Esophagus squamous epithelium (tissue), 5 donors: ENCODE results near the gene NDUFA6. TPM values are rescaled to one million over a fixed set of nuclear protein-coding genes. Genes with fewer than 3 reads are reported as not detected.
"Not testable (repeated sequence)": the region's sequence is repeated elsewhere in the genome, so short reads cannot be mapped to it uniquely, and the experiment has no call there.

ENCODE experiments used
- DNase-seq: peaks from one replicate; lab custom pipeline; 2025; lab: John Stamatoyannopoulos, UW
- H3K27ac ChIP-seq, 4 donors: fragments of 200-600 bp; sonication (generic); one replicate each; pipeline ENCODE4 v1.5.1; 2016 to 2019; ENCODE audit warnings: mild to moderate bottlenecking in 1 of 4
- H3K27me3 ChIP-seq, 4 donors: fragments of 200-600 bp; sonication (generic); 1 replicate in 3 of 4; 2 replicates in 1 of 4; pipeline versions ENCODE4 v1.5.1 to v1.6.0; 2017 to 2021; ENCODE audit warnings: antibody characterized with exemption in 1 of 4
- H3K36me3 ChIP-seq, 3 donors: fragments of 200-600 bp; sonication (generic); one replicate each; pipeline ENCODE4 v1.5.1; 2016 to 2019
- H3K4me1 ChIP-seq, 3 donors: fragments of 200-600 bp; sonication (generic); one replicate each; pipeline ENCODE4 v1.5.1; 2017 to 2019
- H3K4me3 ChIP-seq, 4 donors: fragments of 200-600 bp; sonication (generic); 1 replicate in 3 of 4; 2 replicates in 1 of 4; pipeline ENCODE4 v1.5.1; 2016 to 2019; ENCODE audit warnings: mild to moderate bottlenecking in 2 of 4, moderate library complexity in 1 of 4
- H3K9me3 ChIP-seq, 3 donors: fragments of 200-600 bp; sonication (generic); one replicate each; pipeline ENCODE4 v1.5.1; 2016 to 2019
- POLR2A ChIP-seq, 4 donors: fragments of 450-650 bp; IDR thresholded peaks; one replicate each; pipeline ENCODE4 v1.6.1; 2017; ENCODE audit warnings: antibody characterized with exemption in 4 of 4, mild to moderate bottlenecking in 4 of 4, moderate library complexity in 3 of 4
- WGBS, 2 donors: methylation state at CpG; one replicate each; pipeline ENCODE4 v1.1.5; 2018; 5-methylcytosine and 5-hydroxymethylcytosine counted together
- intact Hi-C: fragments of 100-400 bp; cut with DNase I; formaldehyde crosslinking; loops from one replicate; pipeline ENCODE4 v1.15.0; 2022
- total RNA-seq, 4 donors: library from RNA; depleted of rRNA; stranded (reverse); fragments of >200 nt; gene quantifications; one replicate each; pipeline ENCODE4 v1.1.0, GENCODE V29; 2016
- TF ChIP-seq, protein P1 (sequence below), 6 experiments: fragments of 450-650 bp in 4 of 6; fragments of 200-600 bp in 2 of 6; sonication (generic) in 2 of 6; IDR thresholded peaks; one replicate each; pipeline ENCODE4 v1.5.1; 2016 to 2019; ENCODE audit warnings: antibody characterized with exemption in 6 of 6, mild to moderate bottlenecking in 4 of 6, moderate library complexity in 4 of 6
- donor health status: DM: yes; HTN: yes; CAD: no.

Gene NDUFA6
- total RNA-seq, 4 donors from 2014 or later, result 65.0 to 72.4 (median 67.1) TPM

DNA sequence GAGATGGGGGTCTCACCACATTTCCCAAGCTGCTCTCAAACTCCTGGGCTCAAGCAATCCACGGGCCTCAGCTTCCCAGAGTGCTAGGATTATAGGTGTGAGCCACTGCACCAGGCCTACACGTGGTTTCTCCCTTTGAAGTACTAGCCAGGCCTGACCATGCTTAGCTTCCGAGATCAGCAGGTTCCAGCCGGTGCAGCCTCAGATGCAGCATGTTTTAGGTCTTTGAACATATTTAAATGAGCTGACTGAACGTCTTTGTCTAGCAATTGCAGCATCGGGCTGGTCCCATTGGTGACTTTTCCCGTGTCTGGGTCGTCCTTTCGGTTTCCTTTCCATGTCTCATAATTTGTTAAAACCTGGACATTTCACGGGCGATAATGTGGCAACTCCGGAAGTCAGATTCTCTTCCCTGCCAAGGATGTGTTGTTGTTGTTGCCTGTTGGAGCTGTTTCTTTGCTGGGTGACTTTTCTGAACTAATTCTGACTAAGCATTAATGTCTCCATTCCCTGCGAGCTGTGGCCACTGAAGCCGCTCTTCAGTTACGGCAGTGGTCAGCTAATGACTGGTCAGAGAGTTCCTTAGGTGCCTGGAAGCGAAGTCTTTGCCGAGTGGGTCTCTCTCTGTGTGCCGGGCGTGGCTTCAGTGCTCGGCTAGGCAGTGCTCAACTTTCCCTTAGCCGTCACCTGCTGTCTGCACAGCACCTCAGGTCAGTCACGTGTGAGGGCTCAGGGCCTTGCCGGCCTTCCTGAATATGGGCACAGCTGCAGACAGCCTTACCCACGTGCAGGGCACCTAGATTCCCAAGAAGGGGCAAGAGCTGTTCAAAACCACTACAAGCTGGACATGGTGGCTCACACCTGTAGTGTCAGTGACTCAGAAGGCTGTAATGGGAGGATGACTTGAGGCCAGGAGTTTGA lies 43.8 kb upstream of the NDUFA6 start:
- no peaks in the 10 kb centered on the region for H3K27me3 ChIP-seq
- intact Hi-C loops, result no loop called here
- no peak for TF ChIP-seq POLR2A (IDR thresholded peaks at IDR 0.05)
- TF ChIP-seq, protein P1, sequence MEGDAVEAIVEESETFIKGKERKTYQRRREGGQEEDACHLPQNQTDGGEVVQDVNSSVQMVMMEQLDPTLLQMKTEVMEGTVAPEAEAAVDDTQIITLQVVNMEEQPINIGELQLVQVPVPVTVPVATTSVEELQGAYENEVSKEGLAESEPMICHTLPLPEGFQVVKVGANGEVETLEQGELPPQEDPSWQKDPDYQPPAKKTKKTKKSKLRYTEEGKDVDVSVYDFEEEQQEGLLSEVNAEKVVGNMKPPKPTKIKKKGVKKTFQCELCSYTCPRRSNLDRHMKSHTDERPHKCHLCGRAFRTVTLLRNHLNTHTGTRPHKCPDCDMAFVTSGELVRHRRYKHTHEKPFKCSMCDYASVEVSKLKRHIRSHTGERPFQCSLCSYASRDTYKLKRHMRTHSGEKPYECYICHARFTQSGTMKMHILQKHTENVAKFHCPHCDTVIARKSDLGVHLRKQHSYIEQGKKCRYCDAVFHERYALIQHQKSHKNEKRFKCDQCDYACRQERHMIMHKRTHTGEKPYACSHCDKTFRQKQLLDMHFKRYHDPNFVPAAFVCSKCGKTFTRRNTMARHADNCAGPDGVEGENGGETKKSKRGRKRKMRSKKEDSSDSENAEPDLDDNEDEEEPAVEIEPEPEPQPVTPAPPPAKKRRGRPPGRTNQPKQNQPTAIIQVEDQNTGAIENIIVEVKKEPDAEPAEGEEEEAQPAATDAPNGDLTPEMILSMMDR (IDR thresholded peaks at IDR 0.05), result no peak
- no peak overlapping the region for H3K27ac ChIP-seq
- DNase-seq, result no peak
- H3K4me3 ChIP-seq, result no peak overlapping the region
- H3K9me3 ChIP-seq, result no peaks in the 10 kb centered on the region
- peaks cover 0 to 12% (median 0%) of the 10 kb centered on the region in 3 donors for H3K36me3 ChIP-seq
- peaks cover 0 to under 1% (median 0%) of the 10 kb centered on the region in 3 donors for H3K4me1 ChIP-seq
- WGBS, 2 donors, result 63 to 75% methylated on average over 19 to 20 of the region's 24 CpGs

DNA sequence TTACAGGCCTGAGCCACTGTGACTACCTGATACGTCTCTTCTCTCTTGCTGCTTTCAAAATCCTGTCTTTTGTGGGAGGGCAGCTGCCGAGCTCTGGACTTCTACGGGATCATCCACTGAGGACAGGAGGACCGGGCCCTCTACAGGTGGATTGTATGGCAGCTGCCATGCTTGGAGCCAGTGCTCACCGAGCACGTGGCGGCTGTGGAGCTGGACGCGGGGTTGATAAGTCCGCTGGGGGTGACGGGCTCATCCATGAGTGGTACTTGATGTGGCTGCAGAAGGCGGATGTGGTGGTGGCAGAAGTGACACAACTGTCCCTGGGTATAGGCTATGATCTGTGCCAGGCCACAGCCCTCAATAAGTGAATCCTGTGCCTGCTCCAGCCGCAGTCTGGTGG lies 41.9 kb upstream of the NDUFA6 start:
- no peak for DNase-seq
- intact Hi-C loops, result no loop called here
- whole genome bisulfite sequencing, 2 donors, result 75 to 83% methylated on average over 1 to 2 of the region's 13 CpGs

DNA sequence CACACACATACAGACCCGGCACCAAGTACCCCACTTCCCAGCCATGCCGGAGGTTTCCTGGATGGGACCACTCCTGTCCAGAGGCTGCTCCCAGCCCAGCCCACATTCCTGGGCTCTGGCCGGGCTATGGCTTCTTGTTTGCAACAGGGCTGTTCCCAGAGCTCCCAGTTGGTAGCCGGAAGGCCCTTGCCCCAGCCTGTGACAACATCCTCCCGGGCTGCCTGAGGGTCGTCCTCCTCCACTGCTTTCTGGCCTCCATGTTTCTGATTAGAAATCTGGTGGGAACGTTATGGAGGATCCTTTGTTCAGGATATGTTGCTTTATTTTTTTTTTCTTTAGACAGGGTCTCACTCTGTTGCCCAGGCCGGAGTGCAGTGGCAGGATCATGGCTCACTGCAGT lies 41.0 kb upstream of the NDUFA6 start:
- no peak for TF ChIP-seq POLR2A (IDR thresholded peaks at IDR 0.05)
- TF ChIP-seq, protein P1 (IDR thresholded peaks at IDR 0.05), result no peak
- no peaks in the 10 kb centered on the region for H3K36me3 ChIP-seq
- peaks cover 0 to 5% (median 0%) of the 10 kb centered on the region in 3 donors for H3K4me1 ChIP-seq
- H3K27ac ChIP-seq, result no peak overlapping the region
- intact Hi-C loops, result no loop called here
- no peaks in the 10 kb centered on the region for H3K27me3 ChIP-seq
- DNase-seq, result no peak
- 57 to 65% methylated on average over 6 to 8 of the region's 8 CpGs for WGBS, 2 donors
- H3K4me3 ChIP-seq, result no peak overlapping the region
- H3K9me3 ChIP-seq, result no peaks in the 10 kb centered on the region

More for the DNA sequence above, 41.9 kb upstream of the NDUFA6 start:
- Histone ChIP-seq H3K4me1 (peaks cover 0 to 5% (median 0%) of the 10 kb centered on the region in 3 donors), H3K27me3 (no peaks in the 10 kb centered on the region), H3K36me3 (no peaks in the 10 kb centered on the region), H3K4me3 (no peak overlapping the region), H3K9me3 (no peaks in the 10 kb centered on the region), H3K27ac (no peak overlapping the region)
- TF ChIP-seq, protein P1 (IDR thresholded peaks at IDR 0.05), result no peak
- TF ChIP-seq POLR2A (IDR thresholded peaks at IDR 0.05), result no peak

- DNase-seq, H3K27ac ChIP-seq, H3K9me3 ChIP-seq, H3K4me1 ChIP-seq, H3K36me3 ChIP-seq, intact Hi-C loops, H3K27me3 ChIP-seq, H3K4me3 ChIP-seq: not testable (repeated sequence)
- 55 to 76% methylated on average over 4 to 5 of the region's 14 CpGs for WGBS, 2 donors
Observed at GRCh38 chr22:42130639-42131431, 40.3 kb upstream of the NDUFA6 start, which contains the start of gene CYP2D6. CYP2D6 (minus strand) TSS chr22:42130810; CDS start chr22:42130791, 19 bp downstream.

- H3K27ac ChIP-seq, H3K4me3 ChIP-seq, H3K9me3 ChIP-seq, intact Hi-C loops, H3K4me1 ChIP-seq, DNase-seq, H3K36me3 ChIP-seq, H3K27me3 ChIP-seq: not testable (repeated sequence)
- WGBS, 2 donors, result 0 to 8% methylated on average over 1 of the region's 7 CpGs
Observed at GRCh38 chr22:42130182-42130581, 39.6 kb upstream of the NDUFA6 start.

GRCh38 chr22:42128776-42129694 lies 38.5 kb upstream of the NDUFA6 start:
- intact Hi-C loops, DNase-seq, H3K27me3 ChIP-seq, H3K4me3 ChIP-seq, H3K9me3 ChIP-seq, H3K4me1 ChIP-seq, H3K27ac ChIP-seq, H3K36me3 ChIP-seq: not testable (repeated sequence)
- WGBS, 2 donors, result 52 to 55% methylated on average over 16 to 22 of the region's 65 CpGs

- 77% methylated on average over 3 of the region's 13 CpGs; no CpG with 5 or more reads in 1 of the 2 donors for WGBS, 2 donors
- intact Hi-C loops, H3K4me3 ChIP-seq, H3K36me3 ChIP-seq, H3K4me1 ChIP-seq, H3K9me3 ChIP-seq, H3K27me3 ChIP-seq, H3K27ac ChIP-seq, DNase-seq: not testable (repeated sequence)
Observed at GRCh38 chr22:42128007-42128406, 37.4 kb upstream of the NDUFA6 start.
